Measurements from ENCODE around the gene HBM. TPM values are rescaled to one million over a fixed set of nuclear protein-coding genes. Genes with fewer than 3 reads are reported as not detected.
A peak's percentile ranks its signal among the peaks of the same experiment; 100 is the strongest.

The HBM gene
- total RNA-seq, 6 experiments from 2014 or later: 1.1 to 8.4 (median 2.0) TPM; not detected in 2

DNA sequence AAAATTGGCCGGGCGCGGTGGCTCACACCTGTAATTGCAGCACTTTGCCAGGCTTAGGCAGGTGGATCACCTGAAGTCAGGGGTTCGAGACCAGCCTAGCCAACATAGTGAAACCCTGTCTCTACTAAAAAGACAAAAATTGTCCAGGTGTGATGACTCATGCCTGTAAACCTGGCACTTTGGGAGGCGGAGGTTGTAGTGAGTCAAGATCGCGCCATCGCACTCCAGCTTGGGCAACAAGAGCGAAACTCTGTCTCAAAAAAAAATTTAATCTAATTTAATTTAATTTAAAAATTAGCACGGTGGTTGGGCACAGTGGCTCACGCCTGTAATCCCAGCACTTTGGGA lies 12.9 kb downstream of the HBM start:
- intact Hi-C loops (cut with DNase I): no loop called here
- Histone ChIP-seq H3K27ac (no peak overlapping the region), H3K27me3 (peaks cover 0 to 16% of the 10 kb centered on the region in 2 donors), H3K9me3 (no peaks in the 10 kb centered on the region), H3K36me3 (no peaks in the 10 kb centered on the region), H3K4me3 (no peak overlapping the region), H3K4me1 (peaks cover 0 to 16% (median 4%) of the 10 kb centered on the region in 4 donors)
- ATAC-seq (no peak), DNase-seq (no peak)
- no peak for TF ChIP-seq POLR2A (IDR thresholded peaks at IDR 0.05)
- TF ChIP-seq, protein P1, sequence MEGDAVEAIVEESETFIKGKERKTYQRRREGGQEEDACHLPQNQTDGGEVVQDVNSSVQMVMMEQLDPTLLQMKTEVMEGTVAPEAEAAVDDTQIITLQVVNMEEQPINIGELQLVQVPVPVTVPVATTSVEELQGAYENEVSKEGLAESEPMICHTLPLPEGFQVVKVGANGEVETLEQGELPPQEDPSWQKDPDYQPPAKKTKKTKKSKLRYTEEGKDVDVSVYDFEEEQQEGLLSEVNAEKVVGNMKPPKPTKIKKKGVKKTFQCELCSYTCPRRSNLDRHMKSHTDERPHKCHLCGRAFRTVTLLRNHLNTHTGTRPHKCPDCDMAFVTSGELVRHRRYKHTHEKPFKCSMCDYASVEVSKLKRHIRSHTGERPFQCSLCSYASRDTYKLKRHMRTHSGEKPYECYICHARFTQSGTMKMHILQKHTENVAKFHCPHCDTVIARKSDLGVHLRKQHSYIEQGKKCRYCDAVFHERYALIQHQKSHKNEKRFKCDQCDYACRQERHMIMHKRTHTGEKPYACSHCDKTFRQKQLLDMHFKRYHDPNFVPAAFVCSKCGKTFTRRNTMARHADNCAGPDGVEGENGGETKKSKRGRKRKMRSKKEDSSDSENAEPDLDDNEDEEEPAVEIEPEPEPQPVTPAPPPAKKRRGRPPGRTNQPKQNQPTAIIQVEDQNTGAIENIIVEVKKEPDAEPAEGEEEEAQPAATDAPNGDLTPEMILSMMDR (IDR thresholded peaks at IDR 0.05): no peak
- WGBS (ENCODE audit: insufficient coverage, low coverage, low lambda C conversion rate, missing lambda C conversion rate): 72% methylated on average over 11 of the region's 11 CpGs

DNA sequence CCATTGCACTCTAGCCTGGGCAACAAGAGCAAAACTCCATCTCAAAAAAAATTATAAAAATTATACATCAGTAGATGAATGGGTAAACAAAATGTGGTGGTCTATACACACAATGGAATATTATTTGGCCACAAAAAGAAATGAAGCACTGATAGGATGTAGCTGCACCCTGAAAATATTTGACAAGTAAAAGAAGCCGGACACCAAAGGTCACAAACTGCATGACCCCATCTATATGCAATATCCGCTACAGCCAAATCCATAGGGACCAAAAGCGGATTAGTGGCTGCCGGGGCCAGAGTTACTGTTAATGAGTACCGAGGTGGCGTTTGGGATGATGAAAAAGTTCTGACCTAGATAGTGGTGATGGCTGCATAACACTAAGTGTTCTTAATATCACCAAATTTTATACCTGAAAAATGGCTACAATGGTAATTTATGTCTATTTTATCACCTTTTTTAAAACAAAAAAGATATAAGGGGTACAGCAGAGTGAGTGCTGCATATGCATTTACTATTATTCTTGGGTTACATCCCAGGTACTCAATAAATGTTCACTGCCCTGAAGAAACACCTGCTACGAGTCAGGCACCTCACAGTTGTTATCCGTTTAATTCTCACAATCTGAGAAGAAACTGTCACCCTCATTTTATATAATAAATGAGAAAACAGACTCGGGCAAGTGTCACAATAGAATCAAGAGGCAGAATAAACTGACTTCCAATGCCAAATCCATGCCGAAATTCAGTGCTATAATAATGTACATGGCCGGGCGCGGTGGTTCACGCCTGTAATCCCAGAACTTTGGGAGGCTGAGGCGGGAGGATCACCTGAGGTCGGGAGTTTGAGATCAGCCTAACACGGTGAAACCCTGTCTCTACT lies 13.7 kb downstream of the HBM start:
- 72% methylated on average over 17 of the region's 17 CpGs for WGBS (ENCODE audit: insufficient coverage, low coverage, low lambda C conversion rate, missing lambda C conversion rate)
- Histone ChIP-seq H3K4me1 (peaks cover 0 to 16% (median 4%) of the 10 kb centered on the region in 4 donors), H3K9me3 (no peaks in the 10 kb centered on the region), H3K4me3 (no peak overlapping the region), H3K27ac (no peak overlapping the region), H3K36me3 (no peaks in the 10 kb centered on the region), H3K27me3 (peaks cover 0 to 16% of the 10 kb centered on the region in 2 donors)
- ATAC-seq (no peak), DNase-seq (no peak)
- intact Hi-C loops (cut with DNase I): no loop called here
- TF ChIP-seq, protein P1 (IDR thresholded peaks at IDR 0.05): no peak
- no peak for TF ChIP-seq POLR2A (IDR thresholded peaks at IDR 0.05)

DNA sequence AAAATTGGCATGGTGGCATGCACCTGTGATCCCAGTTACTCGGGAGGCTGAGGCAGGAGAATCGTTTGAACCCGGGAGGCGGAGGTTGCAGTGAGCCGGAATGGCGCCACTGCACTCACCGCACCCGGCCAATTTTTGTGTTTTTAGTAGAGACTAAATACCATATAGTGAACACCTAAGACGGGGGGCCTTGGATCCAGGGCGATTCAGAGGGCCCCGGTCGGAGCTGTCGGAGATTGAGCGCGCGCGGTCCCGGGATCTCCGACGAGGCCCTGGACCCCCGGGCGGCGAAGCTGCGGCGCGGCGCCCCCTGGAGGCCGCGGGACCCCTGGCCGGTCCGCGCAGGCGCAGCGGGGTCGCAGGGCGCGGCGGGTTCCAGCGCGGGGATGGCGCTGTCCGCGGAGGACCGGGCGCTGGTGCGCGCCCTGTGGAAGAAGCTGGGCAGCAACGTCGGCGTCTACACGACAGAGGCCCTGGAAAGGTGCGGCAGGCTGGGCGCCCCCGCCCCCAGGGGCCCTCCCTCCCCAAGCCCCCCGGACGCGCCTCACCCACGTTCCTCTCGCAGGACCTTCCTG lies 14.4 kb downstream of the HBM start, which contains the start of gene HBQ1:
Gene HBQ1, plus strand, starts transcription at position 359 of the 575 bp plus-strand sequence. Its CDS starts 28 bp downstream, at position 387.
- TF ChIP-seq POLR2A (IDR thresholded peaks at IDR 0.05): no peak
- TF ChIP-seq, protein P1 (IDR thresholded peaks at IDR 0.05): peak in 2 of 4 donors; percentile 20 to 28
- H3K27me3 ChIP-seq: peaks cover 0 to 16% of the 10 kb centered on the region in 2 donors
- H3K27ac ChIP-seq: no peak within 1 kb of the TSS
- ATAC-seq (peak in 1 of 4 donors; percentile 4), DNase-seq (no peak)
- 20% methylated on average over 12 of the region's 59 CpGs for WGBS (ENCODE audit: insufficient coverage, low coverage, low lambda C conversion rate, missing lambda C conversion rate)
- peaks cover 0 to 16% (median 4%) of the 10 kb centered on the region in 4 donors for H3K4me1 ChIP-seq
- peak within 1 kb of the TSS in 1 of 3 donors; percentile 19 for H3K4me3 ChIP-seq
- H3K36me3 ChIP-seq: no peaks in the 10 kb centered on the region
- no peaks in the 10 kb centered on the region for H3K9me3 ChIP-seq
- intact Hi-C loops (cut with DNase I): no loop called here

DNA sequence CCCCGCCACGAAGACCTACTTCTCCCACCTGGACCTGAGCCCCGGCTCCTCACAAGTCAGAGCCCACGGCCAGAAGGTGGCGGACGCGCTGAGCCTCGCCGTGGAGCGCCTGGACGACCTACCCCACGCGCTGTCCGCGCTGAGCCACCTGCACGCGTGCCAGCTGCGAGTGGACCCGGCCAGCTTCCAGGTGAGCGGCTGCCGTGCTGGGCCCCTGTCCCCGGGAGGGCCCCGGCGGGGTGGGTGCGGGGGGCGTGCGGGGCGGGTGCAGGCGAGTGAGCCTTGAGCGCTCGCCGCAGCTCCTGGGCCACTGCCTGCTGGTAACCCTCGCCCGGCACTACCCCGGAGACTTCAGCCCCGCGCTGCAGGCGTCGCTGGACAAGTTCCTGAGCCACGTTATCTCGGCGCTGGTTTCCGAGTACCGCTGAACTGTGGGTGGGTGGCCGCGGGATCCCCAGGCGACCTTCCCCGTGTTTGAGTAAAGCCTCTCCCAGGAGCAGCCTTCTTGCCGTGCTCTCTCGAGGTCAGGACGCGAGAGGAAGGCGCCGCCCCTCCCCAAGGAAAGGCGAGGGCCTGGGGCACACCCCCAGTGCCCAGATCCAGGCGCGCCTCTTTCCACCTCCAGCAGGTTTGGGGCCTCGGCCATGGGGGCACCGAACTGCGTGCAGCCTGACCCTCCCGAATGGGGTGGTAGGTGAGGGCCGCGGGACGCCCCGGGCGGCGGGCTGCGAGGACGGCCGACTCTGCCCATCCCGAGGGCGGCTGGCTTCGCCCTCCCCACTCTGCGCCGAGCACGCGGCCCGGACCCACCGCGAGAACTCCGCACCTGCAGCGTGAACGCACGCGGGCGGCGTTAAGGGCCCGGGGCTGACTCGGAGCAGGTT lies 15.1 kb downstream of the HBM start:
- intact Hi-C loops (cut with DNase I): no loop called here
- Histone ChIP-seq H3K27ac (no peak overlapping the region), H3K9me3 (no peaks in the 10 kb centered on the region), H3K36me3 (no peaks in the 10 kb centered on the region), H3K4me3 (peak overlapping the region in 1 of 3 donors; percentile 19), H3K27me3 (peaks cover 0 to 16% of the 10 kb centered on the region in 2 donors), H3K4me1 (peaks cover 0 to 16% (median 4%) of the 10 kb centered on the region in 4 donors)
- TF ChIP-seq, protein P1 (IDR thresholded peaks at IDR 0.05): no peak
- TF ChIP-seq POLR2A (IDR thresholded peaks at IDR 0.05): no peak
- ATAC-seq: peak; percentile 16 to 41 (median 27)
- no peak for DNase-seq
- 0% methylated on average over 9 of the region's 89 CpGs for WGBS (ENCODE audit: insufficient coverage, low coverage, low lambda C conversion rate, missing lambda C conversion rate)
